SKM-1 (cell line): ENCODE results near the gene FEN1.
A peak's percentile ranks its signal among the peaks of the same experiment; 100 is the strongest.

Experiments
- DNase-seq: peaks from one replicate; lab custom pipeline; 2025; ENCODE audit not compliant: unreplicated experiment; lab: John Stamatoyannopoulos, UW

FEN1 gene

DNA sequence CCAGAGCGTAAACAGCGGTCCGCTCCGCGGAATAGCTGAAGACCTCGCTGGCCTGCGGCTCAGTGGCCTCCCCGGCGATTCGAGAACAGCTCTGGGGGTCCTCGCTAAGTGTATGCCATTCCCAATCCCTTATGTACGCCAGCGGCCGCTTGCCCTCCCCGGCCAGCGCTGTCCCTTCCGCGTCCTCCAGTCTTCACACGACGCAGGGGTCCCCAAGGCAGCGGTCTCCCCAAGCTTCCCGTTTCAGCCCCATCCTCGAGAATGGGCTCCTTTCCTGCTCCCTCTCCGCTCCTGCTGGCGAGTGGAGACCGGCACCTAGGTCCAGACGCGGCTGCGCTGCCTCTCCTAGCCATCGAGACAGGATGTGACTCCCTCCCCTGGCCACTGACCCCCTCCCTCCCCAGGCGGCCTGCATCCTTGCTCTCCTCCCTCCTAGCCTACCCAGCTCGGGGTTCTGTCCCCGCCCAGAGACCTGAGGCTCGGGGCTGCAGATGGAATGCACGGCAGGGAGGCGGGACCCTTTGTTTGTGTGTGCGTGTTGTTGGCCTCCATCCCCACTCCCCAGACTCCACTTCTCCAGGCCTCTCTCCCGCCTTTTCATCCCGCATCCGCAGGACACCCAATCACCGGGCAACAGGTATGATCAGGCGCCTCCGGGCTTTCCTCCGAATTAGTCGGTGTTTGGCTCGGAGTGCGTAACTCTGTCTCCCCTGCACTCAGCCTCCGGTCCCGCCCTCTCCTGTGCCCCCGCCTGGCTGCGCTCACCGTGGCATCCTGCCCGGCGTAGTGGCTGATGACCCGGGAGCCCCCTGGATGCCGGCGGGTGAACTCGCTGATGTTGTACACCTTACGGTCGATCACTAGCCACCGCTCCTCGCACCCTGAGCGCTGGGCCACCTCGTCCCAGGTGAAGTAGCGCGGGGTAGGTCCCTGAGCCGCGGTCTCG, 23.4 kb downstream of the FEN1 start:
- DNase-seq, result no peak

DNA sequence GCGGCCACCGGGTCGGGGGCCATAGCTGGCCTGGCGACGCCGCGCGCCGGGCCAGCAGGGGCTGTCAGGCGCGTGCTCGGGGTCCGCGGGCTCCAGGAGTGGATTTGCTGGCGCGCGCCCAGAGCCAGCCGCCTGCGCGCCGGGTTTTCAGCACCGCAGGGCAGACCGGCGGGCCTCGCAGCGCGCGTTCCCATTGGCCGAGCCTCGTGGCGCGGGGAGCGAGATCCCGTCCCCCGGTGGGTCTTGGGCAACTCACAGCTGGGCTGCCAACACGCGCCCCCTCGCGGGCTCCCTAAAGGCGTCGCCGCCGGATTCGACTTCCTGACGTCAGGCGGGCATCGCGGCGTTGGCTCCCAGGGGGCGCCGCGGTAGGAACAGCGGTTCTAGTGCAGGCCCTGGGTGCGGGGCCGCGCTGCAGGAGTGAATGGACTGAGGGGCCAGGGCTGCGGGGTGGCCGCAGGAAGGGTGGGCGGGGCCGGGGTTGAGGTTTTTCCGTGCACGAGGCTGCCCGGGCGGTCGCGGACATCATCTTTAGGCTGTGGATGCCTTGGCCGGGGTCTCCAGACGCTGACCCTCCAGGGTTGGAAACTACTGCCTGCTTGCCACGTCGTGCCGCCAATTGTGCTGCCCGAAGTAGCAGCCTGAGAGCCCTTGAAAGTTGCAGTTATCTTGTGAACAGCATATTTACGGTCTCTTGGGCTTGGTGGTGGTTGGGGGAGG, 24.2 kb downstream of the FEN1 start, which contains the start of gene FADS1:
Gene FADS1 (minus strand): TSS at position 268 of the 720 bp plus-strand sequence. CDS start 74 bp downstream, at position 194.
- peak; percentile 85 for DNase-seq

DNA sequence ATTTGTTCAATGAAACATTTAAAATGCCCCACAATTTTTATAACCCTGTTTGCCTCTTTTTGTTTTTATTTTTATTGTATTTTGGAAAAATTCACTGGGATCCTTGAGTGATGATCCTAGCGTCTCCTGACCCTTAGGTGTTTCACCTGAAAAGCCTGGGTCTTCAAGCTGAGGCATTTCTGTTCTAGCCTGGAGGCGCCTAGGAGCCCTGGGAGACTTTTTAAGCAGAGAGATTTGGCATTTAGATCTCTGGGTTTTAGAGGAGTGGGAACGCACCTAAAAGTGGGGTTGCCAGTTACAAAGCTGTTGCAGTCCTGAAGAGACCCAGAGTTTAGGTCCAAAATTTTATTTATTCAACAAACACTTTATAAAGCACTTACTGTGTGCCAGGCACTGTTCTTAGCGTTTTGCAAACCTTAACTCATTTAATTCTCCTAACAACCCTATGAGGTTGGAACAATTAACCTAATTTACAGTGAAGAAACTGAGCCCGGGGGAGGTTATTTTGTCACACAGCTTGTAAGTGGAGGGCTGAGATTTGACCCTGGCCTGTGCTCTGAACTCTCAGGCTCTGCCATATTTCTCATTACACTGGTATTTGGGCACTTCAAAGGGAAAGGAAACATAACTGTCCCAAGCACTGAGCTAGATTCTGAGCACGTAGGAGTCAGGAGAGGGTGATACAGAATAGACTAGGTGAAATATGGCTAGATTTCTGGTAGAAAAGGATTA, 24.9 kb downstream of the FEN1 start:
- DNase-seq, result no peak

DNA sequence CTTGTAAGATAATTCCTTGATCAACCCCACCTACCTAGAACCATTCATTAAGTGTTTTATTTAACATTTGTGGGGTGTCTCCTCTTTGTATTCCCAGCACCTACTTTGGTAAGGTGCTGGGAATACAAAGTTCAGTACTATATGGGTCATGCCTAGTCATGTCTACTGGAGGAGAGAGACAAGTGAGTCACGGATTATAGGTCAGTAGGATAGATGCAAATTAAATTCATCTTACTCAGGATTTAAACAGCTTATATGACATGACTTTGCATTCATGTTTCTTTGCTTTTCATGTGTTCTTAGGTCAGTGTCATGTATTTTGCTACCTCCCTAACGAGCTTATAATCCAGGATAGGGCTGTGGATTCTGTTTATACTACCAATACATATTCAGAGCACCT, 27.5 kb downstream of the FEN1 start:
- no peak for DNase-seq

DNA sequence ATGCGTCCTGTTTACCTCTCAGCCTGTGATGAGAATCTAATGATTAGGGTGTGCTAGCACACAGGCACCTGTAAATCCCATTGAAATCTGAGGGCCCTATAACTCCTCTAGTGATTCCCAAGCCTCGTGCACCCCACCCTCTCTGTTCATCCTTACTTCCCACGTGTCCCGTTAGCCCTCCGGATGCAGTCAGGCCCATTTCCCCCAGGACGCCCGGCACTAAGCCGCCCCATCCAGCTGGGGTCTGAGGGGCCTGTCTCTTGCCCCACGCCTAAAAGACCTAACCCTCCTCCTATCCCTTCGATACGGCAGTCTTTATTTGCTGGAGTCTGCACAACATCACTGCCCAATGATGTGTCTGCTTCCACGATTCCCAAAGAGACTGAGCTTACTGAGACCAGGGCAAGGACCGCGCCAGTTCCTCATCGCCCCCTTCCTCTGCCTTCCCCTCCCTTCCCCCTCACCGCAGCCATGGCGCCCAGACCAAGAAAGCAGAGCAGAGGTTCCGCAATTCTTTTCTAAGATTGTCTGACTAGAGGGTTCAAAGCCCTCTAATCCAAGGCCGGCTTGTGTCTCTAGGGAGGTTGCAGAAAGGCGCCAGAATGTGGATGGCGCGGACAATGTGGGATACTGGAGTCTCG, 34.3 kb downstream of the FEN1 start:
- DNase-seq, result no peak

DNA sequence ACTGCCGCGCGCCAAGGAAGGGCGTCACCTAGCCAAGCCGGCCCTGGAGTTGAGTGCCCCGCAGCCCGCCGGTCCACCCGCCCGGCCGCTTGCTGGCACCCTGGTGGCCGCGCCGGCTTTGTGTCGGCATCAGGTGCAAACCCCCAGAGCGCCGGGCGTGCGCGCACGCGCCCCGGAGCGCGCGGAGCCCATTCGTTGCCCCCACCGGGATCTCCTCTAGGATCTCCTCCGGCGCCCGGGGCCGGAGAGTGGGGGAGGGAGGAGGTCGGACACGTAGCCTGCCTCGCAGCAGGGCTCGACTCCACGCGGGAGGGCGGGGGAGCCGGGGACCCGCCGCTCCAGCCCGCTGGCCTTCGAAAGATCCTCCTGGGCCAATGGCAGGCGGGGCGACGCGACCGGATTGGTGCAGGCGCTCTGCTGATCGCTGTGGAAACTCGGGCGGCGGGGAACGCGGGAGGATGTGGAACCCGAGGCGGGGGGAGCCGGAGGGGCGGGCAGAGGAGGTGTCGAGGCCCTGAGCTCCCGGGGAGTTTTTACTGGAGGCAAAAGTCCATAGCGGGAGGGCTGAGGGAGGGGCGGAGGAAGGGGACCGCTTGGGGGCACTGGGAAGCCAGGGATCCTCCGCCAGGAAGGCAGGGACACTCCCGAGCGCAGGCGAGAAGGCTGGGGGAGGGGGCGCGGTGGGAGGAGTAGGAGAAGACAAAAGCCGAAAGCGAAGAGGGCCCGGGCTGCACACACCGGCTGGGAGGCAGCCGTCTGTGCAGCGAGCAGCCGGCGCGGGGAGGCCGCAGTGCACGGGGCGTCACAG, 35.1 kb downstream of the FEN1 start, which contains the start of gene FADS2:
Gene FADS2 (plus strand): TSS at position 730 of the 808 bp plus-strand sequence. CDS start 91 bp downstream, outside the sequence.
- DNase-seq, result peak; percentile 73

DNA sequence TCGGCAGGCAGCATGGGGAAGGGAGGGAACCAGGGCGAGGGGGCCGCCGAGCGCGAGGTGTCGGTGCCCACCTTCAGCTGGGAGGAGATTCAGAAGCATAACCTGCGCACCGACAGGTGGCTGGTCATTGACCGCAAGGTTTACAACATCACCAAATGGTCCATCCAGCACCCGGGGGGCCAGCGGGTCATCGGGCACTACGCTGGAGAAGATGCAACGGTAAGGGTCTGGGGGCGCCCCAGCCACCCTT, 35.6 kb downstream of the FEN1 start:
- DNase-seq, result no peak

DNA sequence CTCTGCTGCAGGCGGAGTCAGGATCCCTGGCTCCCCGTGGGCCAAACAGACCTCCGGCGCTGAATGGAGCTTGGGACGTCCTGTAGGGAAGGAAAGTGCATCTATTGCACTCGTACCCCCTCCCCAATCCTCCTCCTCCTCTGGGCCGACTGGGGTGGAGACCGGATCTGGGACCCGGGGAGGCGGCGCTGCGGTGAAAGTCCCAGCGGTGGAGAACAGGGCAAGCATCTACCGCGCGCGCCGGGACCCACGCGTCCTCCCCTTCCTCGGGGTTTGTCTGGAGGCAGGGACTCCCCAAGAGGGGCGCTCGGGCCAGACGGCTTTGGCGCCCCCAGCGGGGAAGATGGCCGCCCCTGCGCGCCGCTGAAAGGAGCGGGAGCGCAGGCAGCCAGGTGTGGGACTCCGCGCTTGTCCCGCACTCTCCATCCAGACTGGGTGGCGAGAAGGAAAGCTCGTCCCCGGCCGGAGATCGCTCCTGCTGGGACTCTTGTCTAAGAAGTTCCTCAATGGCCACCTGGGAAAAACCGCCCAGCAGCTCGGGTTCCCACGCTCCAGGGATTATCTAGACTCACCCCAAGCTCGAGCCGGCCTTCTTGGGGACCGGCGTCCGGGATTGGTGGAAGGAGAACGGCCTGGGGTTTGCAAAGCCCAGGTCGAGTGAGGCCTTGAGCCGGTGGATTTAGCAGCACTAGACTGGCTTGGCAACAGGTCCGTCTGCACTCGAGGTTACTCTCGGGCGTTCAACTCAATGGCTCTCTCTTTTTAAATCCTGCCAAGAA, 36.1 kb downstream of the FEN1 start:
- DNase-seq, result no peak

DNA sequence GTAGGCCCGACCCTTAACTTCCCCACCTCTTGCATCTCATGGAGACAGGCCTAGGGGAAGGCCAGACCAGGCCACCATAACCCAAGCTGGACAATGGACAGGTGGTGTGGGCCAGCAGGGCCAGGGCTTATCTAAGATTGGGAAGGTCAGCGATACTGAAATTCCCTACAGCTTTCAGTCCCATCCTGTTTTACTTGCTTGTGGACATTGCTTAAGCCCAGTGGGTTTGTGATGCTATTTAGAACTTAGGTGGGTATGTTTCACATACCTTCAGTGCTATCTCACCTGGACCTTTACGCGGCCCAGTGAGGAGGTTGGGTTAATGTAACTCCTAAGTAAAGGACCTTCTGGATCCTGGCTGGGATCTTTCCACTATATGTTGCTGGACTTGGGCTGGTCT, 37.1 kb downstream of the FEN1 start:
- no peak for DNase-seq

DNA sequence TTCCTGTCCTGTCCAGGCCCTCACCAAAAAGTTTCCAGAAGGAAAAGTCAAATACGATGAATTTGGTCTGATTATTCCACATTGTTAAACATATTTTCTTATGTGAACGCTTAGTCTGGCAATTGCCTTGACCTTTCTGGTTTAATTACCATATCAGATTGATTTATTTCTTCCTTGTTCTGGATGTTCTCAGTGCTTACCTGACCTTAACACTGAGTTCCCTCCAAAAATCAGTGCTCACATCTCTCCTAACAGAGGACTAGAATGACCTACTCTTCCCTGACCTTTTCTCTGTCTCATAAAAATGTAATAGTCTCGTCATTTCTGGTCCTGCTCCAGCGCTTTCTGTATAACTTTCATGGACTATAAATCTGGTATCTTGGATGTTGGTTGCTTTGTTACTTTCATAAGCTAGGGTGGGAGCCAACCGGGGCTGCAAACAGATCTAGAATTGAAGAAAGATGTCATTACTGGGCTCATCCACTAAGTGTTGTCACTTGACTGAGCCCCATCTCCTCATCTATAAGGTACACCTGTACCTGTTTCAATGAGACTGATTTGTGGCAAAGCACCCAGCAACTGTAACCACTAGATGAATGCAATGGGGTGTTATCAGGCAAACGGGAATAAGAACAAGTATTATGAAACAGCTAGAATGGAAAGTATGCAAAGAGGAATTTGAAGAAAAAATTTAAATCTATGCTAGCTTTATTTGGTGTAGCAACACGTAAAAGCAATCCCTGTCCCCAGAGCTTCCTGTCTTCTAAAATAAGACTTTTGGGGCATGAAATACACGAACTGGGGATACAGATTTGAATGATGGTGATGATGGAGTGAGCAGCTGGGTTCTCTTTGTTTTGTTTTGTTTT, 37.8 kb downstream of the FEN1 start:
- DNase-seq, result no peak

DNA sequence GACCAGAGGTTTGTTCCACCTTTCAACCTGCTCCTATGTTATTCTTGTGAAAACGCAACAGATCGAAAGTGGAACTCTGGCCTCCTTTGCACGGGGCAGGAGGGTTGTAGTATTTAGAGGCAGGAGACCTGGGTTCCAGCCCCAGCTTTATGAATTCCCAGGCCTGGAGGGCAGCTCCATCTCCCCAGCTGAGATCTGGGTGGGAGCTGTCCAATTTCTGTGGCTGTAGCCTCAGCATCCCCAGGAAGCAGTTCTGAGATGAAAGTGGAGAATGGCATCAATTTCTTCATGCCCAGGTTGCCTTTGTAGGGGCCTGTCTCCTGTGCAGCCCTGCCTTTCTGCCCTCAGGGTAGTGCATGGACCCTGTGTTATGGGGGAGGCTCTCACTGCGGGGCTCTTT, 39.5 kb downstream of the FEN1 start:
- DNase-seq, result no peak

DNA sequence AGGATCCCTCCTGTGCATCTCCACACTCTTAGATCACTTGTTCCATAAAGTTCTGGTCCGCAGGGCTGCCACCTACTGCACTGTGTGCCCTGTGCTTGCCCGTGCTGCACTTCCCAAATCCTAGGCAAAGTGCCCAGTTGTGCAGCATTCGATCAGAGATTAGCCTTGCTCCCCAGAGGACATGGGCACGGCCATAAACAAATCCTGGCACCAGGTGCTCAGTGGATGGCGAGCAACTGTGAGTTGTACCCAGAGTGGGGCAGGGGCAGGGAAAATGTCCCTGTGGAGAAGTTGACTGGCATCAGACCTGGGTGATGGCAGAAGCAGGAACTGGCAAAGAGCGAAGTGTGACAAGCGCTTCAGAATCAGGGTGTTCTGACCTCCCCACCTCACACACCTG, 40.0 kb downstream of the FEN1 start:
- DNase-seq, result no peak

DNA sequence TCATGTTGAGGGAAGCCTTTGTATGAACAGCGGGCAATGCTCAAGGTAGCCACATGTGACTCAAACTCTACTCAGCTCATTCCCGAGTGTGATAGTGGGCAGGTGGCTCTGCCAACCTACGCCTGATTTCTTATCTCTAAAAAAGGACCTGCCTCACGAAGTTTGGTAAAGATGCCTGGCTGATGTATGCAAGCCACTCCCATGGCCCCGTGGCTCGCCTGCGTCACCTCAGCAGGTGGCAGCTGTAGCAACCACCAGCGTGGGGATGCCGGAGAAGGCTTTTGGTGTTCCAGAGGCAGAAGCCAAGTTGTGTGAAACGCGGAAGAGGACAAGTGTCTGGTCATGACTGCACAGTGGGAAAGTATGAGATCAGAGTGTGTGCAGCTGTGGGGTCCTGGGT, 40.8 kb downstream of the FEN1 start:
- DNase-seq, result no peak

DNA sequence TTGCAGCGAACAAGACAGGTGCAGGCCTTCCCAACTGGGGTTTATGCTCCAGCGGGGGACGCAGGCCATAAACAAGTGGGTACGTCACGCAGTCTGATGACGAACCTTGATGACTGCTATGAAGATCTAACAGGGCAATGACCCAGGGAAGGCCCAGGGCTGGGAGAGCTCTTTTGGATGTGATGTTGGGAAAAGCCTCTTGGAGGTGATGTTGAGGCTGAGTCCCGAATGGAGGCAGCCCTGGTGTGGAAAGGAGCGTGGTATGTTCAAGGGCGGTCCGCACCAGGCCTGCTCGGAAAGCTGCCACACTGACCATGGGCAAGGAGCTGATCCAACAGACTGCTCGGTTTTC, 41.2 kb downstream of the FEN1 start:
- no peak for DNase-seq

DNA sequence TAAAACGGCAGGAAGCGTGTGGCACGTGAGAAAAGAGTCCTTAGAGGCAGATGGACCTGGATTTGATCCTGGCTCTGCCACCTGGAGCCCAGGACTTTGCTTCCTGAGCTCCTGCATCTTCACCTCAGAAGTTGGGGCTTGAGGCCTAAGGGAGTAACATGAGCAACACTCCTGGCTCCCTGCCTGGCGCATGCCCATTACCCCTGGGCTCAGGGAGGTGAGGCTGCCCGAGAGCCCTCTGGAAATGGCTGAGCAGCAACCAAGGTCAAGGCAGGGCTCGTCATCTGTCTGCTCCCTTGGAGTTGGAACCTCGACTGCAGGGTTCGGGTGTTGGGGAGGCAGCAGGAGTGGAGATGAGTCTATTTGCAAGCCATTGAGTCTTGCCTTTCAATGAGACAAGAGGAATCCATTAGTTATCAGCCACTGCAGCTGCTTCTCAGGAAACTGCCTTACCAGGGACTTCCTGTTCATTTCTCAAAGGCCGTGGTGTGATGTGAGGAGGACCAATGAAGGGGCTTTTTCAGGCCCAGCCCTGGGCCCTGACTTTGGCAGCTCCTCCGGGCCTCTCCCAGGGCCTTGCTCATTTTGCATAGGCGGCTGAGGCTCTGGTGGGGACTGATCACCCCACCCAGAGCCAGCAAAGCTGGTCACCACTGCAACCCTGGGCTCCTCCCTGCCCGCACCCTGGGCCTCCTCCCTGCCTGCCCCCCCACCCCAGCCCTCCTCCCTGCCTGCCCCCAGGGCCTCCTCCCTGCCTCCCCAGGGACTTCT, 41.8 kb downstream of the FEN1 start:
- DNase-seq, result peak; percentile 66

DNA sequence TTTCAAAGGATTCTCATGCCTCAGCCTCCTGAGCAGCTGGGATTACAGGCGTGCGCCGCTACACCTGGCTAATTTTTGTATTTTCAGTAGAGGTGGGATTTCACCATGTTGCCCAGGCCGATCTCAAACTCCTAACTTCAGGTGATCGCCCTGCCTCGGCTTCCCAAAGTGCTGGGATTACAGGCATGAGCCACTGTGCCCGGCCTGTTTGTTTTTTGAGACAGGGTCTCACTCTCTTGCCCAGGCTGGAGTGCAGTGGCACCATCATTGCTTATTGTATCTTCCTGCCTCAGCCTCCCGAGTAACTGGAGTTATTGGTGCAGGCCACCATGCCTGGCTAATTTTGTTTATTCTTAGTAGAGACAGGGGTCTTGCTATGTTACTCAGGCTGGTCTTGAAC, 43.5 kb downstream of the FEN1 start:
- no peak for DNase-seq

DNA sequence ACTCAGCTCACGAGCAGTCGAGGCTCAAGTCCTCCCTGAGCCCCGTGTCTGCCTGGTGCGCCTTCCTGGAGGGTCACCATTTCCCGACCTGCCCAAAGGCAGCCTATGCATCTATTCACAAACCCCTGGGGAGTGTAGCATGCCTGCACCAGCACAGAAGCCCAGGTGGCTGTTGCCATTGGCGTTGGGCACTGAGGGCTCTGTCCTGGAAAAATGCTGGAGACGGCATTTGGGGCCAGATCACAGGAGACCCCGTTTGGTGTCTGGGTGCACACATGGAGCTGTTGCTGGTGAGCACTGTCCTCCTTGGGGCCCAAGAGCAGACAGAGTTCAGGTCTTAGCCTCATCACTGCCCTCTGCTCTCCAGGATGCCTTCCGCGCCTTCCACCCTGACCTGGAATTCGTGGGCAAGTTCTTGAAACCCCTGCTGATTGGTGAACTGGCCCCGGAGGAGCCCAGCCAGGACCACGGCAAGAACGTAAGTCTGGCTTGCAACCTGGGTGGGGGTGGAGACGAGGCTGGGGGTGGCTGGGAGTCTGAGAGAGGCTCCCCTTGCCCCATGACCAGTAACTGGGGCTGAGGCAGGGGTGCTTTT, 44.8 kb downstream of the FEN1 start:
- no peak for DNase-seq

DNA sequence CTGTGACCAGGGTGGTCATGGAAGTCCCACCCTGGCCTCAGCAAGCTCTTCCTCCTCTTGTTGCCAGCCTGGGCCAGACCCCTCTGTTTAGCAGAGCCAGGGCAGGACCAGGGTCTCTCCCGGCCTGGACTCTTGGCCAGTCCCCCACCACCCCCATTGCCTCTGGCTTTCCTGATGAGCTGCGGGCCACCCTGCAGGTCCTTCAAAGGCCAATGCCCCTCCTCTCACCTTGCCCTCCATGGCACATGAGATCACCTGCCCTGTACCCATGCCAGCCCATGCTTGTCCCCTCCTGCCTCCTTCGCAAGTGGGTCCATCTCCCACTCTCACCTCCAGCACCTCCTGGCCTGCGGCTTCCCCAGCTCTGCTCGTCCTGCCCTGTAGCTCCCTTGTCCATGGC, 45.8 kb downstream of the FEN1 start:
- DNase-seq, result no peak
